Measurements from ENCODE around the gene CXorf58.

The CXorf58 gene

DNA sequence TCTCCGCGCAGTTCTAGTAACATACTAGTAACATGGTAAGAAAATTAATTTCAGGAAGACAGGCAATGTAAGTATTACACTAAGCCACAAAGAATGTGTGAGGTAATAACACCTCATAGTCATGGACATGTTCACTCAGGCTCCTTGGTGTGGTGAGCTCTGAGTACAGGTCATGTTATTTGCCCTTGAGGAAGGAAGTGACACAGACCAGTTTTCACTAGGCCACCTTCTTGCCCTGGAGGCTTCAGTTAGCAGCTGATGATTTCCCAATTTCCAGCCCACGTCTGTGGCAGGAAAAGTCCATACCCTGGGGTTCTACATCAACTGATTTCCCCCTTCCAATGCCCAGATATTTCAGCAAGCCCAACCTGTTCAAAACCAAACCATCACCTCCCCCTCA lies 6.7 kb upstream of the CXorf58 start:
- no peak for DNase-seq (ENCODE audit: low spot score)

DNA sequence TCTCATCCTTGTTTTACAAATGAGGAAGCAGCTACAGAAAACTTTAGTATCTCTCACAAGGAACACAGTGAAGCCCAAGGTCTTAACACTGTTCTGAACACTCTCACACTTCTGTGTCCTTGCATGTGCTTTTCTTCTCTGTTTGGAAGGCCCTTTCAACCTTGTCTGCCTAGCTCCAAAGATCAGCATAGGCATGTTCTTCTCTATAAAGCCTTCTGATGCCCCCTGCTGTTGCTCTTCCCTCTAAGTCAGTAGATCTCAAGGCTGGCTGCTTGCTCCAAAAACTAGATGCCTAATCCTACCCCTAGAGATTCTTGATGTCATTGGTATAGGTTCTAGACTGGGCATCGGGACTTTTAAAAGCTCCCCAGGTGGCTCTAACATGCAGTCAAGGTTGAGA lies 6.0 kb upstream of the CXorf58 start:
- DNase-seq (ENCODE audit: low spot score): peak; percentile 71

DNA sequence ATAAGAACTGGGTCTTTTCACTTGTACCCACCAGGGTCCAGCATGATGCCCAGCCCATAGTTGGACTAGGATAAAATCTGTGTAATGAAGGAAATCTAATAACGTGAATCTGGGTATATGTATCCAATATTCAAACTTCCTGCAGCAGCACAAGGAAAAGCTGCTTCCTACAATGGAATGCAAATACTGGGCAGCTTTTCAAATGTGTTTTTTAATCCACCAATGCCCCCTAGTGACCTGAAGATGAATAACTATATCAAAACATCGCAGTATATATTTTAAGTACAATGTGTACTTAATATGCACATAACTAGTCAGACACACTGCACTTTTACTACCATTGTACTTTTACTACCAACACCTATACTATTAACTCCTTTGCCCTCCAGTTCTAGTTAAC lies 5.4 kb upstream of the CXorf58 start:
- DNase-seq (ENCODE audit: low spot score): peak; percentile 34

DNA sequence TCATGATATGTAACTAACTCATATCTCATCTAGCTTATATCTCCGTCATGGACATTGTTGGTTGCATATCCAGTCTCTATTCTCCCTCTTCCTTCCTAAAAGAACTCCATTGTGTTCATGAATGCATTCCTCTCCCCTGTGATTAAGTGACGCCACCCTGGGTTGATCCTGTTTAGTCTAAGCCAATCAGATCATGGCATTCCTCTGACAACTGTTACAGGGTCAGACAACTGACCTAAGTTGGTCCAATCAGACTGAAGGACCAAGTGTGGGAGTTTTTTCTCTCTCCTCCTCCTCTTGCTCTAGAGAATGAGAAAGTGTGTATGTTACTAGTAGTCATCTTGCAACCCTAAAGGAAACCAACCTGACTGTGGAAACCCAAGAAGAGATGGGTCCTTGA lies 3.7 kb upstream of the CXorf58 start:
- no peak for DNase-seq (ENCODE audit: low spot score)

DNA sequence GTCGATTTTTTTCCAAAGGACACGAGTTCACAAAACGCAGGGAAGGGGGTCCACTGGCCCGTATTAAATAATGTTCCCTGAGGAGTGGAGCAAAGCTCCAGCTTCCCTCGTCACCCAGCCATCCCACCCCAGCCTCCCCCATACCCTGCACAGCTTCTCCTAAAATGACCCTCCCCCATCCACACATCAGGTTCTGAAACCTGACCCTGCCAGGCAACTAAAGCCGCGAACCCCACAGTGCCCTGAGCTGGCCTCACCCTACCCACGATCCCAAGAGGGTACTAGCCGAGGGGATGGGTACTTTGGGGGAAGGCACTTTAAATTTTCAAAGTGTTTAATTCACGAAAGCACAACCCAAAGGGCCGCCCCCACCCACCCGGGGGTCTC lies 702 bp upstream of the CXorf58 start:
- no peak for DNase-seq (ENCODE audit: low spot score)

DNA sequence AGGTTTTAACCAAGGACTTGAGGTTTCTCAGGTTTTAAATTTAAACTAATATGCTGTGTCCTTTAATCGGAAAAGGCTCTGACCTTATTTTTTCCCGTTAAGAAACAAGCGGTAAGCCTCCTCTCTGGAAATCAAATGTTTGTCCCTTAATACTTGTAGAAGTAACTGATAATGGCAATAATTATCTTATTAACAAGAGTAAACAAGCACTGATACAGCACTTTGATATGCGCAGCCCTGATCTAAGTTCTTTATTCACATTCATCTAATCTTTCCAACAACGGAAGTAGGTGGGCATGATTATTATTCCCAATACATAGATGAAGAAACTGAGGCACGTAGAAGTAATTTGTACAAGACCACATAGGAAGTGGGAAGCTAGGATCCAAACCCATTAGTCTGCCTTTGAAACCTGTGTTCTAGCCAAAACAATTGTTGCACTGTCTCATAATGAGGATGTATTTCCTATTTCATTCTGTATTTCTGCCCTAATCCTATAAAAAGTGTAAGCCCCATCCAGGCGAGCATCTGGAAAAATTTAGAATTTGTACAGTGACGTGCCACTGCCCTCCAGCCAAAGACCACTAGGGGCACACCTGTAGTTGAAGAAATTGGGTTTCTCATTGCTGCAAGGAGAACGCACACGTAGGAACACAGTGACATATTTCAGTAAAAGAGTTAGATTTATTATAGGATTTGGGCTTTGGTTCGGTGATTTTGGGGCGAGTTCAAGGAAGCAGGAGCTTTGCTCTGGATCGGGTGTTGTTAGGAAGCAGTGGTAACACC lies 606 bp downstream of the CXorf58 start:
- DNase-seq (ENCODE audit: low spot score): no peak

DNA sequence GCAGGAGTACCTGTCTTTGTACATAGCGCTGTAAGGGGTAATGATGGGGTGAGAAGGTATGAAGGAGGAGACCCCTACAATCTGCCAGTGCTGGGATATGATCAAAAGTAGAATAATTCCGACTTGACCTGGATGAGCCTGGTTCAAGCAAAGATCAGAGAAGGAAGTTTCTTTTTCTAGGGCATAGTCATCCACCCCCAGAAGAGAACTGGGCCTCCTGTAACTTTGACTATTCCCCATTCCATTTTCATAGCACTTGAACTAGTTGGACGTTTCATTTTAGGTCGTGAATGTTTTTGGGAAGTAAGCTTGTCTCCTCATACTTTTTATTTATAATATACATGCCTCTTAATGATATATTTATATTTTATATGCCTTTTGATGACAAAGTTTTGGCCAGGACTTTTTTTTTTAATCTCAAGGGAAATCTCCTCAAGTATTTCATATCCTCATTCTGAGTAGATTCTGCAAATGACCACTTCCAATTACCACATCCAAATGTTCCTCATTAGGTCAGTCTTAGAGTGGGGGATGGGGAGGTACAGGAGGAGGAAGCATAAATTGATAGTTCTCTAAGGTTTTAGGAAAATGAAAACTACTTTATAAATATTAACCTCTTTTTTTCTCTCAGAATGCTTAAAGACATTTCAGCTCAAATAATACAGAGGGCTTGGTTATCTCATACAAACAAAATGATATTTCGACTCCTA lies 3.5 kb downstream of the CXorf58 start:
- no peak for DNase-seq (ENCODE audit: low spot score)

DNA sequence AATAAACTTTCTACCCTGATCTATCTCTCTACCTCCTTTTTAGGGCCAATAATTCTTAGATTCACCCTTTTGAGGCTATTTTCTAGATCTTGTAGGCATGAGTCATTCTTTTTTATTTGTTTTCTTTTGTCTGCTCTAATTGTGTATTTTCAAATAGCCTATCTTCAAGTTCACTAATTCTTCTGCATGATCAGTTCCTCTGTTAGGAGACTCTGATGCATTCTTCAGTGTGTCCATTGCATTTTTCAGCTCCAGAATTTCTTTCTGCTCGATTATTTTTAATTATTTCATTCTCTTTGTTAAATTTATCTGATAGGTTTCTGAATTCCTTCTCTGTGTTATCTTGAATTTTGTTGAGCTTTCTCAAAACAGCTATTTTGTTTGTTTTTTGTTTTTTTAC lies 11.3 kb downstream of the CXorf58 start:
- DNase-seq (ENCODE audit: low spot score): no peak

DNA sequence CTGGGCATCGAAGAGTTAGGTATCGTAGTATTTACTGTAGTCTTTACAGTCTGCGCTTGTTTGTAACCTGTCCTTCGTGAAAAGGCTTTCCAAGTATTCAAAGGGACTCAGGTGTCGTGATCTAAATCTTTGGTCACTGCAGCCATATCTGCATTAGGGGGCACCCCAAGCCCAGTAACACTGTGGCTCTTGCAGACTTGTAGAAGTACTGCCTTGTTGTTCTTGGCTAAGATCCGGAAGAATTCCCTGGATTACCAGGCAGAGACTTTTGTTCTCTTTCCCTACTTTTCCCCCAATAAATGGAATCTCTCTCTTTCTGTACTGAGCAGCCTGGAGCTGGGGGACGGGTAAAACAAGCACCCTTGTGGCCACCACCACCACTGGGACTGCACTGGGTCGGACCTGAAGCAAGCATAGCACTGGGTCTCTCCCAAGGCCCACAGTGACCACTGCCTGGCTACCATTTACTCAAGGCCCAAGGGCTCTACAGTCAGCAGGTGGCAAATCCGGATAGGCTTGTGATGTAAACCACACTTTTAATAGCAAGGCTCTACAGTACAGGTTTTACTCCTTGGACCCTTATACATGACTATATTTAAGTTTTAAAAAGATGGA lies 12.0 kb downstream of the CXorf58 start:
- no peak for DNase-seq (ENCODE audit: low spot score)

DNA sequence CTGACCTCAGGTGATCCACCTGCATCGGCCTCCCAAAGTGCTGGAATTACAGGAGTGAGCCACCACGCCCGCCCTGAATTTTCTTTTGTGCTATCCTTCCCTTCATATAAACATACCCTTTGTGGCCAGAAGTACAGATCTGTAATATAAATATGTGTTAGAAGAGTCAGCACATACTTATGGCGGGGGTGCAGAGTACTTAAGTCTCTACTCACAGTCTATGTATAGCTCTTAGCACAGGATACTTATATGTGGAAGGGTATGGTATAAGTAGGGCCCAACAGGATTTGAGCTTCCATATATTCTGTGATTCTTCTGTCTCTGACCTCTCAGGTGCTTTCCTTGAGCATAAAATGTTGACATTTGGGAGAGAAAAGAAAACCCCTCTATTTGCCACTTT lies 18.2 kb downstream of the CXorf58 start:
- no peak for DNase-seq (ENCODE audit: low spot score)

DNA sequence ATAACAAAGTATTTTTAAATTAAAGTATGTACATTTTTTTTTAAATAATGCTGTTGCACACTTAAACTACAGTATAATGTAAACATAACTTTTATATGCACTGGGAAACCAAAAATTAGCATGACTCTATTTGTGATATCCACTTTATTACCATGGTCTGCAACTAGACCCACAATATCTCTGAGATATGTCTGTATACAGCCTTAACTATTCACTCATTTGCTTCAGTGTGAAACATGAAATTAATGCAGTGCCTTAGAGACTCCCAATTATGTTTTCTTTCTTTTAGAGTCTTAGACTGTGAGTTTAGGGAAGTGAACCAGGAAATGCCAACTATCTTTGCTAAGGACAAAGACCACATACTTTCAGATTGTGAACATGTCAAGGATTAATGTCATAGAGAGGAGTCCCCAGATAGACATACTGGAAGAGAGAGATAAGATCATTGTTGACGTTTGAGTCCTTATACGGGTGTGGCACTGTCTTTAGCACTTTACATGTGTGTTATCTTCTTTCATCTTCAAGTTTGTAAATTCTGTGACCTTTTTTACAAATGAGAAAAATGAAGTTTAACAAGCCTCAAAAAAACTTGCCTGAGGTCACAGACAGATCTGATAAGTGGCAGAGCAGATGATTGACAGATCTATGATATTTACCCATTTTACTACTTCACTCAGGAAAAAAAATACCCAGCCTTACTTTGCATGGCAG lies 23.2 kb downstream of the CXorf58 start:
- DNase-seq (ENCODE audit: low spot score): no peak

DNA sequence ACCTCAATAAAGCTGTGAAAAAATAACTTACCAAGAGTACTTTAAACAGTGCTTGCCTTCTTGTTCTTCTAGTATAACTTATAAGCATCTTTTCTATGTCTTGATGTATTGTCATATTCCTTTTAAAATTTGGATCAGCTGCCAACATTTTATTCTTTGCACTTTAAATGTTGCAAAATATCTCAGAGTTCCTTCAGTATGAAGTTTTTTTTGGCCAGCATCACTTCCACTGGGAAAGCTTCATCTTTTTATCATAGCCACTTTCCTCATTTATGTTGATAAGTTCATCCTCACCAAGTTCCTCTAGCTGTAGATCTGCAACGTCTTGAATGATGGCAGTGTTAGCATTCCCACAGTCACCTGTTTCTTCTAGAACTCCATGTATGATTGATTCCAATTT lies 24.2 kb downstream of the CXorf58 start:
- no peak for DNase-seq (ENCODE audit: low spot score)

DNA sequence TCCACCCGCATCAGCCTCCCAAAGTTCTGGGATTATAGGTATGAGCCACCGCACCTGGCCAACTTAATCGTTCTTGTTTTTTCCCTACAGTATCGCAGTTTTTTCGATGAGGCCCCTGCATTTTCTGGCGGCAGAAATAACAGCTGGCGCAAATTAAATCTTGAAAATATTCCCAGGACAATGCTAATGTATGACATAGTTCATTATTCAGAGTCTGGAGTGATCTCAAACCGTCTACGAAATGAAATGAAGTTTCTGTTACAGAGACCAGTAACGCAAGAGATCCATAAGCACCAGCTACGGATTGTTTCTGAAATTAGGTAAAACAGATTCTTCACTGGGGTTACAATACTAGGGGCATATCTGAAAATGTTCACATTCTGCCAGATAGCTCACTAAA lies 27.3 kb downstream of the CXorf58 start:
- DNase-seq (ENCODE audit: low spot score): no peak

DNA sequence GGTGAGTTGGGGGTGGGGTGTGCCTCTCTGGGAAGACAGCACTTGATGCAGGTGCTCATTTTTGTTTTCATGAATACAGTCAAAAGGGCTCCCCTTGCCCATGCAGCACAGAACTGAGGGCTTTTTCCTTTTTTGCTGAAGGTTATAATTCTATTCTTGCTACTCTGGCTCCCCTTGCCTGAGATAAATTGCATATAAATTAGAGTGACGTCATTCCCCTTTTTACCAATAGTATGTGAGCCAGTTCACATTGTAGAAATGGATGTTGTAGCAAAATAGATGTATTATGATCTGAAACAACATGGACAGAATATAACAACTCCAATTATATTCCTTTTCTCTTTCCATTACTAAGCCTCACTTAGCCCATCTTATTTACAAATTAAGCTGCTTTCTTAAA lies 28.4 kb downstream of the CXorf58 start:
- no peak for DNase-seq (ENCODE audit: low spot score)

DNA sequence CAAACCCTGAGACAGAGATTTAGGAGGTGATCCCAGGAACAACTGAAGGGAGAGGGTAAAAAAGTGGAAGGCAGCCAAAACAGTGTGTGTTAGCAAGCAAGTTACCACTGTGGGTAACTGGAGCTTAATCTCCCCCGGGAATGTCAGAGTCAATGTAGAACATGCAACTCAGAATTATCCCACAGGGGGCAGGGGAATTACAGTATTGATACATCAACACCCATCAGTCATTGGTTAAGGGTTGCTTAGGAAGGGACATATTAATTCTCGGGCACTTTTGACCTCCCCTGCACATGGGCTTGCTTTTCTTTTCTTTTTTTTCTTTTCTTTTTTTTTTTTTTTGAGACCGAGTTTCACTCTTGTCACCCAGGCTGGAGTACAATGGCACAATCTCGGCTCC lies 29.3 kb downstream of the CXorf58 start:
- DNase-seq (ENCODE audit: low spot score): no peak

DNA sequence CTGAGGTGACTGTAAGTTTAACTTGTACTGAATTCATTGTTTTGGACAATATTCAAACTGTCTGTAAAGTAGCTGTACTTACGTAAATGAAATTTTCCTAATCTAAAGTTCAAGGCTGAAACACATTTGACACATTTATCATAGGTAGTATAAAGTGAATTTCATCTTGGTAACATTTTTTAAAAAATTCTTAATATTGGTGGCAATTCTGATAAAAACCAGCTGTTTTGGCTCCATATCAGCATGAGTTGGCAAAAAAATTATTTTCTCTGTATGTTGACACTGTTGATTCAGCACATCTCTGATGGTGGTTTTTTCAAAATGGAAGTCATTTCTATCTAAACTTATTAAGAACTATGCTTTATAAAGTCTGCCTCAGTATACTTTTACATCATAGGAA lies 30.9 kb downstream of the CXorf58 start:
- no peak for DNase-seq (ENCODE audit: low spot score)

DNA sequence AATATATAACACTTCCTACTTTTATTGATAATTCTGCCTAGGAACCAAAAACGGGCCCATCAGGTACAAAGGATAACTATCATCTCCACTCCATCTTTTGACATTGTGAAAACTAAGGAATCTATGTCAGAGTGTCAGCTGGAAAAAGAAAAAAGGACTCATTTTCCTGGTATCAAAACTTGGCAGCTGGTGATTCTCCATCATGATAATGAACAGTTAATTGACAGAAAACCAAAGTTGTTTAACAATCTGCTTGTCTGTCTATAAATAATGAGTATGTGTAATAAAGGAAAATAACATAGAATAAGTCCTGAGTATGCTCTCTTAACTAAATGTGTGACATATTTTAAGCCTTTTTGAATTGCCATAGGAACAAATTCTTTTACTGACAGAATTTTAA lies 31.4 kb downstream of the CXorf58 start:
- no peak for DNase-seq (ENCODE audit: low spot score)

DNA sequence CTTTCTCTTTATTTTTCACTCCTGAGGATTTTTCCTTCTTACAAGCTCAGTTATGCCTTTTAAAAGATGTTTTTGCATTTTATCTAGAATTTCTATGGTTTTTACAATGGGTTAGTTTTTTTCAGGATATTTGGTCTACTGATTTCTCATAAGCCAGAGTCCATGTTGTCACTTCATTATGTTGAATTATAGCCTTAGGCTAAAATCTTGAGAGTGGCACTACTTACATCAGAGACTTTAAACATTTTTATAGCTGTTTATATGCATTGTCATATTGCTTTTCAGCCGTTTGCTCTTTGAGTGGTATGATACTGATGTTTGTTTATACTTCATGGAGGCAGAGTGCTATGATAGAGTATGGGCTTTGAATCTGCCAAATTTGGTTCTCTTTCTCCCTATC lies 36.4 kb downstream of the CXorf58 start:
- DNase-seq (ENCODE audit: low spot score): no peak

DNA sequence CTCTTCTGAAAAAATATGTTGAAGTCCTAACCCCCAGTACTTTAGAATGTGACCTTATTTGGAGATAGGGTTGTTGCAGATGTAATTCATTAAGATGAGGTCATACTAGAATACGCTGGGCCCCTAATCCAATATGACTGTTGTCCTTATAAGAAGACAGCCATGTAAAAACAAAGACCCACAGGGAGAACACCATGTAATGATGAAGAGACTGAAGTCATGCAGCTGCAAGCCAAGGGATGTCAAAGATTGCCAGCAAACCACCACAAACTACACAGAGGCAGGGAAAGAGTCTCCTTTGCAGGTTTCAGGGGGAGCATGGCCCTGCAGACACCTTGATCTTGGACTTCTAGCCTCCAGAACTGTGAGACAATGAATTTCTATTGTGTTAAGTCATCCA lies 37.4 kb downstream of the CXorf58 start:
- DNase-seq (ENCODE audit: low spot score): no peak

DNA sequence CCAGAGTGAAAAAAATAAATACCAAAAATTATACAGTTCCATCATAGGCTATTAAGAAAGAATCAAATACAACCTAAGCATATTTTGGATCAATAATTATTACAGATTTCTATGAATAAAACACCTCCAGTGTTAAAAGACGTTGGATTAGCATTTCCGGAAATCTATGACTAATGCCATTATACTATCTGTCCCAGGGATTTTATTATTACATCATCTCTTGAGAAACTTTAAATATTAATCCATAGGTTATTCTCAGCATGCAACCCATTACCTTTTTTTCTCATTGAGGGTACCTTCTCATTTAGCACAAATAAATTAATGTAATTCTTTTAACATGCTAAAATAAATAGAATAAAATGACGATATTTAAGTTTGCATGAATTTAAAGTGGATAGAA lies 44.6 kb downstream of the CXorf58 start:
- DNase-seq (ENCODE audit: low spot score): no peak

DNA sequence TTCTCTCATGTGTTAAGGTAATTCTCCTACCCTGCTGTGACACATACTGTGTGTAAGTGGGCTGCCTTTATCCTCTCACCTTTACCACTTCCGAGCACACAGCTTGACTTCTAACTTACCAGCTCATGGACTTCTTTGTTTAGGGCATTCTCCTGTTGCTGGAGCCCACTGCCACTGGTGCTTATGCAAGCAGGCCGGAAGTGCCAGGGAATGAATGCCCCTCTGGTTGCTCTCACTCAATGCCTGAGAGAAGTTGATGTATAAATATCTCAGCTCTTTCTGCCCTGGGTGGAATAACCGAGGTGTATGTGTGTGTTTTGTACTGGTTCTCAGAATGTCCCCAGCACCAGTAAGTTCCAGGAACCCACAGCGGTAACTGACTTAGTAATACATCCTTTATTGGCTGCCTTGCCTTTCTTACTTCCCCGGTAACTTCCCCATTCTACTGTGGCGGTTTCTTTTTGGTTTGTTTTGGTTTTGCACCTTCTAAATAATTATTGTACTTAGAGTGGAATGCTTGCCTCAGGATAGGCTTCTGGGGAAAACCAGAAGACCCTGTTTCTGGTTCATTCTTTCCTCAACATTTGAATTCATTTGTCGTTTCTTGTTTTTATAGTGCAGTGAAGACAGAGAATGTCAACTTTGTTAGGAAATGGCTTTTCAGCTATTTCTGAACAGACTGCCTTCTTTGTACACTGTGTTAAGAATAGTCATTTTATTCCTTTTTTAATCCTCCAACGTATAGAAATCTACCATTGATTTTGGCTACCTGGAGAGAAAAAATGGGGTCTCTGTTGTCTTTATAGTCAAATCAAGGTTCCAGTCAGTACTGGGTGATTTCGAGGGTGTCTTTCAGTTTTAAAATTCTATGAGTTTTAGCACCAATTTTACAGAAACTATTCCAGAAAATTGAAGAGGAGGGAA lies 45.4 kb downstream of the CXorf58 start:
- DNase-seq (ENCODE audit: low spot score): no peak

DNA sequence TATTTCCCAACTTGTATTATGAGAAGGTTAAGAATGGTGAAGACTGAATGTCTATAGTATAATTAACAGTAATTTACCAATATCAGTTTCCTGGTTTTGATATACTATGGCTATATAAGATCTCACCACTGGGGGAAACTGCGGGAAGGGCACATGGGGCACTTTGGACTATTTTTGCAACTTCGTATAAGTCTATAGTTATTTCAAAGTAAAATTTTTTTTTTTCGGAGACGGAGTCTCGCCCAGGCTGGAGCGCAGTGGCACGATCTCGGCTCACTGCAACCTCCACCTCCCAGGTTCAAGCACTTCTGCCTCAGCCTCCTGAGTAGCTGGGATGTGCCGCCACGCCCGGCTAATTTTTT lies 46.1 kb downstream of the CXorf58 start:
- no peak for DNase-seq (ENCODE audit: low spot score)
